M059J (cell line): ENCODE results near the gene ATOX1. TPM values are rescaled to one million over a fixed set of nuclear protein-coding genes. Genes with fewer than 3 reads are reported as not detected.

Source experiments
- DNase-seq: peaks from one replicate; pipeline ENCODE4 v3.0.0-alpha.2; 2012; ENCODE audit warnings: low read depth
- total RNA-seq: library from RNA; depleted of rRNA; stranded (reverse); fragments of >200 nt; shearing (Covaris generic); gene quantifications from 2 replicates; pipeline ENCODE4 v1.2.3, GENCODE V29; 2014

ATOX1 gene
- total RNA-seq, 1 experiment from 2014 or later = 169 TPM

DNA sequence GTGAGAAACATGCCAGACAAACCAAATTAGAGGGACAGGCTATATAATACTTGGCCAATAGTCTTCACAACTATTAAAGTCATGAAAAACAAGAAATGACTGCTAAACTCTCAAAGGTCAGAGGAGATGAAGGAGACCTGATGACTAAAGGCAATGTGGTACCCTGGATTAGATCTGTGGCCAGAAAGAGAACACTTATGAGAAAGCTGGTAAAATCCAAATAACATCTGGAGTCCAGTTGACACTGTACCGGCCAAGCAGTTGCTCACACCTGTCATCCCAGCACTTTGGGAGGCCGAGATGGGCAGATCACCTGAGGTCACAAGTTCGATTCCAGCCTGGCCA is 24.4 kb downstream of the ATOX1 start:
- DNase-seq = no peak

DNA sequence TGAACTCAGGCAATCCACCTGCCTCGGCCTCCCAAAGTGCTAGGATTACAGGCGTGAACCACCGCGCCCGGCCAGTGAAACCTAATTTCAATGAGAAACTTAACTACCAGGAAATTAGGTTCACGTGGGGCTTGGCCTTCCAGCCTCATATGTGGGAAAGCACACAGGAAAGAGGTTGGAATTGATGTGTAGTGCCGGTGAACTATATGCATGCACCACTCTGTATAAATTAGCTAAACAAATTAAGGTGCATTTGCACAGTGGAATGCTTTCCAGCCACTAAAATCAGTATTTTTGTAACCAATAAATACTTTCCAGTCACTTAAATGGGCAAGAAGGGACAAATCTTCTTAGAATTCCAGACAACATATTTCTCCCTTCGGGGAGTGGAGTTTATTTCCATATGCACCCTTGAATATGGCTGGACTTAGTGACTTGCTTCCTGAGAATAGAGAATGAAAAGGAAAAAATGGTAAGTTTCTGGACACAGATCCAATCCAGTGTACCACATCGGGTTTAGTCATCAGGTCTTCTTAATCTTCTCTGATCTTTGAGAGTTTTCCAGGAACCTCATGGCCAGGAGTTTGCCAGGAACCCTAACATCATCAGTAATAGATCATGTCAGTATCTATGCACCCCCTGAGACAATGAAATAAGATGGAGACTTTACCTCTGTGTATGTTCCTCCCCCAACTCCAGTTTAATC is 24.9 kb downstream of the ATOX1 start:
- DNase-seq = peak; percentile 68

DNA sequence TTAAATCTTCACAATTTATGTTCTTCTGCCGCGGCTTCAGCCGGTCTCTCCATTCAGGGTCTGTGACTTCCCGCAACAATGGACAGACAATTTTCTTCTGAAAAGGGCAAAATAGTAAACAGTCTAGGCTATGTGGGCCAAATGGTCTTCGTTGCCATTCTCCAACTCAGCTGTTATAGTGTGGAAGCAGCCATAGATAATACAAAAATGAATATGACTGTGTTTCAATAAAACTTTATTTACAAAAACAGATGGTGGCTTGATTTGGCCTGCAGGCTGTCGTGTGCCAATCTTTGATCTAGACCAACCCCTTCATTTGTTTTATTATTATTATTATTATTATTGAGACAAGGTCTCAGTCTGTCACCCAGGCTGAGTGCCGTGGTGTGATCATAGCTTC is 28.1 kb downstream of the ATOX1 start:
- DNase-seq = no peak

DNA sequence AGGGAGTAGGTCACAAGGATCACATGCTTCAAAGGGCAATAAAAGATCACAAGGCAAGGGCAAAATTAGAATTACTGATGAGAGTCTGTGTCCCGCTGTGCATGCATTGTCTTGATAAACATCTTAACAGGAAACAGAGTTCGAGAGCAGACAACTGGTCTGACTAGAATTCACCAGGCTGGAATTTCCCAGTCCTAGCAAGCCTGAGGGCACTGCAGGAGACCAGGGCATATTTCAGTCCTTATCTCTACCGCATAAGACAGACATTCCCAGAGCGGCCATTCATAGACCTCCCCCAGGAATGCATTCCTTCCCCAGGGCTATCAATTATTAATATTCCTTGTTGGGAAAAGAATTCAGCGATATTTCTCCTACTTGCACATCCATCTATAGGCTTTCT is 28.8 kb downstream of the ATOX1 start:
- DNase-seq = peak; percentile 32

DNA sequence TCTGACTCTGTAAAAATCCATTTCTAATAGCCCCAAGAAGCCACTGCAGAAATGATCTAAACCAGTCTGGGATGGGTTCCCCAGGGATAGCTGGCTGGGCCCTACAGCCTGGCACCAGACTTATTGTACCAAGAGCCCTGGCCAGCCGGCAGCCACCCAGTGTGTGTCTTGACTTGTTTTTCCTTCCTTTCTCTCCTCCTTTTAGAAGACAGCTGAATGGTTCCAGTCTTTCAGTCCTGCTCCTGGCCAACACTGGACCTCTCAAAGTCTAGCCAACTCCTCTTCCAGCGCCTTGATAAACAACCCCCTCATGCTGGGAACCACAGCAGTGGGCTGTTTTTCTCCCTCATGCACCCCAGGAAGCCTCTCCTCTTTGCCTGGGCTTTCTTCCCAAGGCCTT is 34.1 kb downstream of the ATOX1 start:
- no peak for DNase-seq

DNA sequence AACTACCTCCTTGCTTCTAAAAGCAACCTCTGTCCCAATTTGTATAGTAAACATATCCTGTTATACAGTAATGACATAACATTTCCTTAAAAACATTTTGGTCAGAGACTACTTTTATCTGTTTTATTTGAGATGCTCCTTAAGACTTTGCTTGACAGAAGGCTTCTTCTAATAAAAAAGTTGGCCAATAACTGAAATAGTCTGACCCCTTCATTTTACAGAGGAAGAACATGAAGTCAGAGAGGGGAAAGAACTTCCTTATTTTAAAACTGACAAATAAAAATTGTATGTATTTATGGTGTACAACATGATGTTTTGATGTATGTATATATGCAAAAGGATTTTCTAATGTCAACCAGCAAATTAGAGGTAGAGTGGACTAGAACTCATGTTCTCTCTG is 35.9 kb downstream of the ATOX1 start:
- DNase-seq = no peak

DNA sequence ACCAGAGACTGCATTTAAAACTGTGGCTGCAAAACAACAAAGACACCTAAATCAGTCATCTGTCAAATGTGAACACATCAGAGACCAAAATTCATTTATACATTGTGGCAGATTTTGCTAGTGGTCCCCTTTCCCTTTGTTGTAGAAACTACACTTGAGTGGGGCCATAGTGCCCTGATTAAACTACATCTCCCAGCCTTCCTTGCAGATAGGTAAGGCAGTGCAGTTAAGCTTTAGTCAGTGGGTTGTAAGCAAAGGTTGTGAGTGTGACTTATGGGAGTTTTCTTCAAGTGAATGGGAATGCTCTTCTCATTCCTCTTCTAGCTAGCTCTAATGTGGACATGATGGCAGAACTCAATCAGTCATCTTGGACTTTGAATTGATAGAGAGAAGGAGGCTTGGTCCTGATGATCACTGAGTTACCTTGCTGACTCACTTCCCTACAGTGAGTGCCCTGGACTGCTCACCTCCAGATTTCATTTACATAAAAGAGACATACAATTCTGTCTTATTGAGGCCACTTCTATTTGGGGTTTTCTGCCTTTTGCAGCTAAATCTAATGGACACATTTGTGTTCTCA is 36.5 kb downstream of the ATOX1 start:
- no peak for DNase-seq

DNA sequence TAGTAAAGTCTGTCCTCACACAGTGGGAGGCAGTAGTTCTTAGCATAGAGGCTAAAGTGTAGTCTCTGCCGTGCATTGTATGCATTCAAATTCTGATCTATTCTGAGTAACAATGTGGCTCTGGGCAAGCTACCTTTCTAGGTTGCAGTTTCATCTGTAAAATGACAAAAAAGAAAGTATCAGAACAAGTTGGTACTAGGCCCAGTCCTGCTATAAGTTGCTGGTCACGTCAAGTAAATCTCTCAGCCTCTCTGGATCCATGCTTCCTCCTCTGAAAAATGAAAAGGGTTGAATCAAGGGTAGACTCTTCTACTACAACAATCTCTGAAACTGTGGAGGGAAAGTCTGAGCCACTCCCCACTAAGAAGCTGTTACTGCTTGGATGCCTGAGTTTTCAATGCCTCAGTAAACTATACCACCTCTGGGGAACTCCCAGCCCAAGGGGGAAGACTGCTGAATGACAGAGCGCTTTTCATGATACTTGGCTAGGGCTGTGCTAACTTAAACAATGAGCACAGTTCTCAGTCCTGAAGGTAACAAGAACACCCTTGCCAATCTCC is 37.3 kb downstream of the ATOX1 start:
- no peak for DNase-seq

DNA sequence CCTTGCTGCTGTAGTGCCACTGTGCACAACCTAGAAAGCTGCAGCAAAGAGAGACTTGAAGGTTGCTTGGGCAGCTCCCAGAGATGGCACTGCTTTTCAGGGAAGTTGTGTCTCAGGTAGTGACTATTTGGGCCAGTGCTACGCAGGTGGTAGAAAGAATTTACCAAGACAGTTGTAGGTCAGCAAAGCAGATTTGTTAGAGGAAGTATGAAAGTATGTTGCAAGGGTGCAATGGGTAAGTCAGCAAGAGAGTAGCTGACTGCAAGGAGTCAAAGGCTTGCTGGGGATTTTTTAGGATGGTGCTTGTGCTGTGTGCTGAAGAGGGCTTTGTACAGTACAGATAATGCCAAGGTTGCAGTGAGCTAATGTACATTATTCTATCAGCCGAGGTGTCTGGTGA is 38.2 kb downstream of the ATOX1 start:
- no peak for DNase-seq

DNA sequence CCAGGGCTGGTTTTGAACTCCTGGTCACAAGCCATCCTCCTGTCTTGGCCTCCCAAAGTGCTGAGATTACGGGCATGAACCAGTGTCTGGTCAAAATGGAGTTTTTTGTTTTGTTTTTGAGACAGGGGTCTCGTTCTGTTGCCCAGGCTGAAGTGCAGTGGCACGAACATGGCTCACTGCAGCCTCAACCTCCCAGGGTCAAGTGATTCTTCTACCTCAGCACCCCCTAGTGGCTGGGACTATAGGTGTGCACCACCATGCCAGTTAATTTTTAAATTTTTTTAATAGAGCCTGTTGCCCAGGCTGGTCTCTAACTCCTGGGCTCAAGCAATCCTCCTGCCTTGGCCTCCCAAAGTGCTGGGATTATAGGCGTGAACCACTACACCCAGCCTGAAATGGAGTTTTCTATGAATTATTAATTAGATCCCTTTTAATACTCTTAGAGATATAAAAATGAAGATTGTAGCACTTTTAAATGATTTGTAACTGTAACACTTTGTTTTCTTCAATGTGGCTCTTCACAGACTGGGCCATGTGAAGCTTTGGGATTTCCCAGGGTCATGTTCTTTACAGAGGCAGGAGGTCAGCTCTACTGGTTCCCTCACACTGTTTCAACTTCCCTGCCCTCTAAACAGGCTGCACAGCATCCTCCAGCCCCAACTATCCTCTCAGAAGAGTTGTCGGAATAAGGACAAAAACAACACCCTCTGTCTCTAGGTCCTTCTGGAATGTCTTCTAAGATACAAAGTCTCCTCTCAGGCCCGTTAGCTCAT is 39.0 kb downstream of the ATOX1 start:
- peak; percentile 62 for DNase-seq

DNA sequence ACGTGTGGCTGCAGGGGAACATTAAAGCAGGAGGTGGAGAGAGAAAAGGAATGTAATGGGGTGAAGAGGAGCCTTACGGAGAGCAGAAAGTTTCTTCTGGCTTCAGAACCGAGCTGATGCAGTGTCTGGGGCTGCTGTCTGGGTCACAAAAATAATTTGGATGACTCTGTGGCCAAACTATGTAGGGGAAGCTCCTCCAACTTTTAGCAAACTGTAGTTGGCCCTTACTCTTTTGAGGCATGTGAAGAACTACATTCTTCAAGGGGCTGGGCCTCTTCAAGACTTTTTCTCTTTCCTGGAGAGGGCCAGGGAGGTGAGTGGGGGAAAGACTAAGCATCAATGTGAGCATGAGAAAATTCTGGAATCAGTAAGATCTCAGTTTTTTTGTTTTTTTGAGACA is 39.8 kb downstream of the ATOX1 start:
- DNase-seq = no peak

DNA sequence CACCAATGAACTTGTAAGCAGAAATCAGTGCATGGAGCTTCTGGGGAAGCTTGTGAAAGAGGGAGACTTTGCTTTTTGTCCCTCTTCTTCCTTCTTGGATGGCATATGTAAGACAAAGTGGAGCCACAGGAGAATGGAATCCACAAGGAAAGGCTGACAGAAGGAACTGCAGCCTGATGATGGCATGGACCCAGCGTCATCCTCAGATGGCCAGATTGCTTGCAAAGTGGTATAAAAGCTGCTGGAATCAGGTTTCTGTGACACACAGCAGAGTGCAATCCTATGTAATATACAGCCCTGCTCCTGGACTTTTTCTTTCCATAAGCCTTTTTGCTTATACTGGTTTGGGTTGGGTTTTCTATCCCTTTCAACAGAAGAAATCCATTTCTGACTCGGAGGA is 40.3 kb downstream of the ATOX1 start:
- no peak for DNase-seq

DNA sequence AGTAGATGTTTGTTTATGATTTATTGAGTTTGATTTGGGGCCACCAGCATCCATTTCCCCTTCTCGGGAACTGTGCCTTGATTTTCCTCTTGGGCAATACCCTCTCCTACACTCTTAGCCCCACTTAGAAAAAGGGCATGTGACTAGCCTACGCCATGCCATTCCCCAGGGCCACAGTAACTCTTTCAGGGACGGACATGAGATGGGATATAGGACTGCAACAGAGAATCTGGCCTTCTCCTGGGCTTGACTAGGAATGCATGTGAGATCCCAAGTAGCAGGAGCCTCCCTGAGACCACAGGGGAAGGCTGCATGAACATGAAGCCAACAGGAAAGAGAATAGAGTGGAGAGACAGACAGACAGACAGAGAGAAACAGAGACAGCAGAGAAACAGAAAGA is 41.0 kb downstream of the ATOX1 start:
- DNase-seq = no peak

DNA sequence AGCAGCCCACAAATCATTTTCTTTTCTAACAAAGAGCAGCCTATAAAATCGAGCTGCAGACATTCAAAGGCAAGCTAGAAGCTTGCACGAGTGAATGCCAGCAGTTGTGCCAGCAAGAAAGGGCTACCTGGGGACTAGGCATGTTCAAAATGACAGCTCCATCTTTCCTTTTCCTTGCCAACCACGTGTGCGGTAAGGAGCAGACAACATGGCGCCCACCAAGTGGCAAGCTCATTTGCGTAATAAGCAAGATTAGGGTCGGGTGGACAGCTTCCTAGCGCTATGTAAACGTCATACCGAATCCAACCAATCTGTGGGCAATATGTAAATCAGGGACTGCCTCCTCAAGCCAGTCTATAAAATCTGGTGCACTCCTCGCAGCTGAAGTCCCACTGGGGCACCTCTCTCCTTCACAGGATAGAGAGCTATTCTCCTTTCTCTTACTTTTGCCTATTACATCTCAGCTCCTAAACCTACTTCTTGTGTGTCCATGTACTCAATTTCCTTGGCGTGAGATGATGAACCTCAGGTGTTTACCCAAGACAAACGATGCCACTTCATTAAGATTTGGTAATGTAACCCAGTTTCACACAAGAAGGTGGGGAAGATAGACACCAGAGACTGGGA is 49.2 kb downstream of the ATOX1 start:
- DNase-seq = no peak

DNA sequence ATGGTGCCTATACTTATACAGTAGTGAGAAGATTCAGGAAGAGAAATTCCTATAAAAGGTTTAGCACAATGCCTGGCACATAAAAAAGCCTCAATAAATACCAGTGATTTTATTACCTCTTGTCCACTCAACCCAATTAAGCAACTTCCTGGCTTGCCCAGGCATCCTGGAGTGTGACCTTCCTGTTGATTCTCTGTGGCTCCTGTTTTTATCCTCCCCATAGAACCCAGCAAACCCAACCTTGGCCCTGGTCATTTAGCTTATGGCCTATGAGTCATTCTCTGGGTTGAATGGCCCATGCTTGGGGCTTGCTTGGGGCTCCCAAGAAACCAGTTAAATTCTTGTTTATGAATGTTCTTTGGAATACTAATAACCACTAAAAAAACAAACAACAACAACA is 50.3 kb downstream of the ATOX1 start:
- peak; percentile 93 for DNase-seq

DNA sequence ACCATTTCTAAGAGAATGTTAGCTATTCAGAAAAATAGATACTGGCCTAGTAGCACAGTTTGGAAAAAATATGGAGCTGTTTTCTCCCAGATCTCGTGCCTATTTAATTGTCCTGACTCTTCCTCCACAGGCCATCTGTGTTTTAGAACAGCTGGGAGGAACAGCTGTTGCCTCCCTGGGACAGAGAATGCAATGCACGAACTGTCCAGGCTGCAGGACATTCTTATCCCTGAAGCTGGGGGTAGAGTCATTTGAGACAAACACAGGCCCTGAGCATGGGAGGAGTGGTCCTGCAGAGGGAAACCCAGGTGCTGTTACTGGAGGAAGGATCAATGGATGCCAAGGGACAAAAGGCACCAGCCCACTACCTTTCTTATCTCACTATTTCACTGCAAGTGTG is 50.9 kb downstream of the ATOX1 start:
- no peak for DNase-seq

DNA sequence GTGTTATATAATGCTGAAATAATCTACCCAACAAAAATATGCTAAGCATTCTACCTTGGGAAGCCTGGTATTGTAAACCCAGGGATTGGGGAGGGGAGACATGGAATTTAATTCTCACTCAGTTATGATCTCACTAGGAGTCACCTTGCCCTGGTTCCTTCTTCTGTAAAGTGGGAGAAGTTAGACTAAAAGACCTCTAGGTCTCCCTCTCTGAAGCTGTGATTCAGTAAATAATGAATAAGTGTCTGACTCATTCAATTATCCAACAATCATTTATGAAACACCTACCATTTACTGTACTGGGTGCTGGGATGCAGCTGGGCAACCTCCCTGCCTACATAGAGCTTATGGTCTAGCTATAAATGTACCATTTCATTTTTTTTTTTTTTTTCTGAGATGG is 51.5 kb downstream of the ATOX1 start:
- DNase-seq = peak; percentile 85

DNA sequence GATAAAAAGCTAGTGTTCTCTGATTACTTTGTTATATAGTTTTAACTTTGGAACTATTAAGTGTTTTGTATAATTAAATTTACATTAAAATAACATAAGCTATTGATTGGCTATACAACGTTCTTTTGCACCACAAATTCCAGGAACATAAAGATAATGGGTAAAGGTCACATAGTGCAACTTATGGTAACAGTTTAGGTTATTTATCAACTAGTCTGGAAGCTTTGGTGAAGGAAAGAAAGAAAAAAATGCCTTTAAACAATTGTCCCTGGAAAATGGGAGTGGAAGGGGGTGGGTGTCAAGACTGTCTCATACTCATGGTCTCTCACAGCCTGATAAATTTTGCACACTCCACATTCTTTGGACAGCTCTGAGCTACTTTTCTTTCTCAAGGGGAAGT is 54.7 kb downstream of the ATOX1 start:
- DNase-seq = no peak

DNA sequence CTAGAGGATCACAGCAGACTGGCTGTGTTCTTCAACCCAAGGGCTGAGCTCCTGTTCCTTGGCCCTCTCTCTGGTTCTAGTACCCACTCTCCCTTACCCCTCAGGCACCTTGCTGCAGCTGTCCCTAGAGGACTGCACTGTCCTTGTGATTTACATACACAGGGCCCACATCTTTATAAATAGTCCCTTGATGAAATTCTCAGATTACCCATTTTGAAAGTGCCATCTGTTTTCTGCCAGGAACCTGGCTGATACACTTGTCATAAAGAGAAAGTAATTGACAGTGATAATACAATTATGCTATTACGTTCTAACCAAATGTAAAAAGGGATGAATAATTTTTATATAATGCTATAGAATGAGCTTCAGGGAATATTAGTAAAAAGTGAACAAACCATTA is 55.2 kb downstream of the ATOX1 start:
- DNase-seq = no peak

DNA sequence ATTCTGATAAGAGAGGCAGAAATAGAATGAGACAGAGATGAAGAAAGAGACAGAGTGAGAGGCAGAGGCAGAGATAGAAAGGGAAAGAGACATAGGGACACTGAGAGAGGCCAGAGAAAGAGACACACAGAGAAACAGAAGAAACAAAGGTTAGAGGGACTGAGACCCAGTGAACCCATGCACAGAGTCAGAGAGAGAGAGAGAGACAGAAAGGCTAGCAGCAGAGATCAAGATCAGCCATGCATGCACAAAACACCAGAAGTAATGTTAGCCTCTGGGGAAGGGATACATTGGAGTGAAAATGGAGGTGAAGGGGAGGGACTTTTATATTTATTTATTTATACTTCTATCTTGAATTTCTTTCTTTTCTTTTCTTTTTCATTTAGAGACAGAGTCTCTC is 57.6 kb downstream of the ATOX1 start:
- DNase-seq = no peak

DNA sequence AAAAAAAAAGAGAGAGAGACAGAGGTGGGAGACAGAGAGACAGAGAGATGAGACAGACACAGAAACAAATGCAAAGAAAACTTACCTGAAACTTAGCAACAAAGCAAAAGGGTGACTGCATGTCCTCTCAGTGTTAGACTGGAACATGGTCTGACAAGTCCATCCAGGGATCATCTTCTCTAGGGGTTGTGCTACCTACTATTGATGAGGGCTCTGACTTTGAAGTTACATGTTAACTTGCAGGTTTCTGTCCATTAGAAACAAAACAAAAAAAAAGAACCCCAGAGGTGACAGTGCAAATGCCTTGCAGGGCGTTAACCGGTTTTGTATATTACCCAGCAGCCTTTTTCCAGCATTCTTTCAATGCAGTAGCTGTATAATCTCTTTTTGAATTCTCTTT is 58.1 kb downstream of the ATOX1 start:
- no peak for DNase-seq

DNA sequence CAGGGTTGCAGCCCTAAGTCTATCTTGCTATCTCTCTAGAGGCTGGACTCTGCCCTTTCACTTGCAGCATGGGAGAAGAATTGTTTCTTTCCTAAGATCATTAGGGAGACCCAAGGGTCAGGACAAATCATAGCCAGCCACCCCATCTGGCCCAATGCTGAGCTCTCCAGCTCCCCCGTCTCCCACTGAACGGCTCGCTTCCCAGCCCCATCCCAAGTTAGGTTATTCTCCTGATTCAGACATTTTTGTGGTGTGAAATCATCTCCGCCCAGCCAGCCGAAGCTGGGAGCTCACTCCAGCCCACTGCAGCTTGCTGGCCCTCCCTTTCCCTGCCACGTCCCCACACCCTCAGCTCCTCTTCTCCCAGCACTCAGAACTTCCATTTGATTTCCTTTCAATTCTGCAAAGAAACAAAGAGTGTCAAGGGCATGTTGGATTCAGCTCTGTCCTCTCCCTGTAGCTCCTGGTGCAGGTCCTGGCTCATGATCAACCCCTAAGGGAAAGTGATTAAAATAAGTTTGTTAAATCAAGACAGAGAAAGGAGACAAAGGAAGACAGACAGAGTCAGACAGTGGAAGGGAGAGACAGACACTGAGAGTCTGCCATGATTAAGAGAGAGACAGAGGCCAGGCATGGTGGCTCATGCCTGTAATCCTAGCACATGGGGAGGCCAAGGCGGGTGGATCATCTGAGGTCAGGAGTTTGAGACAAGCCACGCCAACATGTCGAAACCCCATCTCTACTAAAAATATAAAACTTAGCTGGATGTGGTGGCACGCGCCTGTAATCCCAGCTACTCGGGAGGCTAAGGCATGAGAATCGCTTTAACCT is 59.1 kb downstream of the ATOX1 start:
- peak; percentile 98 for DNase-seq
